ENCODE measurements around the gene UBE2M. TPM values are rescaled to one million over a fixed set of nuclear protein-coding genes. Genes with fewer than 3 reads are reported as not detected.
A peak's percentile ranks its signal among the peaks of the same experiment; 100 is the strongest.

UBE2M gene
- total RNA-seq, 1 experiment from 2014 or later, result 127 TPM

DNA sequence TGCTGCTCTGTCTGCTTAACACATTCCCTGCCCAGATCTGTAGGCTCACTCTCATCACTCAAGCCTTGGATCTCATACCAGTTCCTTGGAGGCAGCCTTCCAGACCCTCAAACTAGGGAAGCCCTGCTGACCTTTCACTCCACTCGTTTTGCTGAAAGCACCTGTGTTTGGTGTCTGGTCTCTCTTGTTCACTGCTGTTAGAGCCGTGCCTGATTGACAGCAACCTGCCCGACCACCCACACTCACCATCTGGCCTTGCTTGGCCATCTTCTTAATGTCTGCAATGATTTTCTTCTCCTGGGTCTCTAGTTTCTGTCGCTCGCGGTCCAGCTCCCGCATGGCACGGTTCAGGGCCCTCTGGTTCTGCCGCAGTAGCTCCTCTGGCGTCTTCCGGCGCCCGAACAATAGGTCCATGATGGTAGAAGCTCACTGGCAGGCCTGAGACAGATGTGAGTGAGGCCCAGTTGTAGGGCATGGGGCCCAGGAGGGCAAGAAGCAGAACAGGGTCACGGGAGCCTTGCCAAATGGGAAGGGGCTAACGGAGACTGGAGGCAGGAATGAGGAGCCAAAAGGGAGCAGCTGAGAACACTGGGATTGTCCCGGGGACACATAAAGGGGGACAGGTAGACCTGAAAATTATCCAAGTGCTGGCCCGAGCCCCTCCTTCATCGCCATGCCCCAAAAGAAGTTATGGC, 4.5 kb downstream of the UBE2M start:
- H4K5ac ChIP-seq (ENCODE audit: insufficient read length, low read depth, low read length), result no peak overlapping the region
- H3K4ac ChIP-seq (ENCODE audit: low read depth, low read length), result no peak overlapping the region
- H3K9me3 Mint-ChIP-seq, result no peaks in the 10 kb centered on the region; a peak in 2 of 5 replicates
- no peak overlapping the region for H3K23ac ChIP-seq (ENCODE audit: insufficient read length, low read depth, low read length)
- peak overlapping the region; percentile 92 to 98 (median 98) for H3K27ac Mint-ChIP-seq
- H3K9me3 ChIP-seq (ENCODE audit: control insufficient read depth, low read depth, low read length), result no peaks in the 10 kb centered on the region
- H3T11ph ChIP-seq (ENCODE audit: low read length), result no peak overlapping the region
- H4K91ac ChIP-seq (ENCODE audit: insufficient read length, low read depth, low read length), result no peak overlapping the region
- no peaks in the 10 kb centered on the region for H3K4me1 ChIP-seq (ENCODE audit: insufficient read depth, low read length)
- no CpG with 5 or more reads among the region's 18 CpGs for WGBS (ENCODE audit: extremely low coverage, insufficient read length, low lambda C conversion rate)
- no peaks in the 10 kb centered on the region for H3K27me3 ChIP-seq (ENCODE audit: insufficient read depth, low read length)
- H3K4me2 ChIP-seq (ENCODE audit: insufficient read depth, insufficient read length, low read length), result peak overlapping the region; percentile 89
- no peak overlapping the region for H4K8ac ChIP-seq (replicated peaks; ENCODE audit: insufficient read length, low read depth, low read length)
- H2AFZ ChIP-seq (ENCODE audit: low read length), result no peak overlapping the region
- peak overlapping the region; percentile 94 to 96 for H3K4me3 Mint-ChIP-seq
- H3K14ac ChIP-seq (ENCODE audit: insufficient read depth, low read length), result no peak overlapping the region; the same call in 1 of the 2 replicates
- no peak for DNase-seq
- peaks cover 24 to 36% of the 10 kb centered on the region in 2 experiments for H3K4me1 Mint-ChIP-seq
- peaks cover 8% of the 10 kb centered on the region; the same call in 1 of the 2 replicates for H3K79me2 ChIP-seq (ENCODE audit: insufficient read depth, low read length)
- no peak overlapping the region for H2BK120ac ChIP-seq (ENCODE audit: low read depth, low read length, poor library complexity, severe bottlenecking)
- H3K36me3 Mint-ChIP-seq (ENCODE audit: insufficient read depth in 1 of 3, low read depth in 3 of 3), result peaks cover 38 to 78% (median 61%) of the 10 kb centered on the region in 3 experiments; a peak in 6 of 7 replicates
- H3K27me3 Mint-ChIP-seq (ENCODE audit: low read depth), result peaks cover 1% of the 10 kb centered on the region; the same call in 1 of the 2 replicates
- H3K18ac ChIP-seq (ENCODE audit: insufficient read length, low read depth, low read length), result peak overlapping the region; percentile 13
- no peak overlapping the region for H2BK15ac ChIP-seq (ENCODE audit: low read depth, low read length)
- no peak overlapping the region for H2AK5ac ChIP-seq (ENCODE audit: insufficient read length, low read length)
- no peak overlapping the region for H3K56ac ChIP-seq (ENCODE audit: insufficient read length, low read depth, low read length)
- TF ChIP-seq, protein P1, sequence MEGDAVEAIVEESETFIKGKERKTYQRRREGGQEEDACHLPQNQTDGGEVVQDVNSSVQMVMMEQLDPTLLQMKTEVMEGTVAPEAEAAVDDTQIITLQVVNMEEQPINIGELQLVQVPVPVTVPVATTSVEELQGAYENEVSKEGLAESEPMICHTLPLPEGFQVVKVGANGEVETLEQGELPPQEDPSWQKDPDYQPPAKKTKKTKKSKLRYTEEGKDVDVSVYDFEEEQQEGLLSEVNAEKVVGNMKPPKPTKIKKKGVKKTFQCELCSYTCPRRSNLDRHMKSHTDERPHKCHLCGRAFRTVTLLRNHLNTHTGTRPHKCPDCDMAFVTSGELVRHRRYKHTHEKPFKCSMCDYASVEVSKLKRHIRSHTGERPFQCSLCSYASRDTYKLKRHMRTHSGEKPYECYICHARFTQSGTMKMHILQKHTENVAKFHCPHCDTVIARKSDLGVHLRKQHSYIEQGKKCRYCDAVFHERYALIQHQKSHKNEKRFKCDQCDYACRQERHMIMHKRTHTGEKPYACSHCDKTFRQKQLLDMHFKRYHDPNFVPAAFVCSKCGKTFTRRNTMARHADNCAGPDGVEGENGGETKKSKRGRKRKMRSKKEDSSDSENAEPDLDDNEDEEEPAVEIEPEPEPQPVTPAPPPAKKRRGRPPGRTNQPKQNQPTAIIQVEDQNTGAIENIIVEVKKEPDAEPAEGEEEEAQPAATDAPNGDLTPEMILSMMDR (conservative IDR thresholded peaks at IDR 0.05), result no peak
- peaks cover 16% of the 10 kb centered on the region for H3K23me2 ChIP-seq (ENCODE audit: insufficient read length, low read depth, low read length, poor library complexity, severe bottlenecking)
- H2BK5ac ChIP-seq (ENCODE audit: insufficient read length, low read length), result no peak overlapping the region
- peak overlapping the region; percentile 25 for H3K27ac ChIP-seq (ENCODE audit: insufficient read length, low read depth, low read length)
- peak overlapping the region; percentile 83 for H3K9ac ChIP-seq (ENCODE audit: extremely low read depth, insufficient read length, low read length)
- H3K79me1 ChIP-seq (ENCODE audit: insufficient read depth, low read depth, low read length, poor library complexity, severe bottlenecking), result no peaks in the 10 kb centered on the region
- H4K20me1 ChIP-seq (ENCODE audit: control insufficient read depth, insufficient read depth, insufficient read length), result no peaks in the 10 kb centered on the region
- H2BK12ac ChIP-seq (ENCODE audit: insufficient read length, low read depth, low read length), result no peak overlapping the region
- no peak overlapping the region for H2BK20ac ChIP-seq (ENCODE audit: low read depth, low read length, poor library complexity, severe bottlenecking)

Data from H9 (cell line).